Sigmoid colon (tissue), 4 donors: ENCODE data around the gene SCYGR2.

ENCODE experiments used
- POLR2A ChIP-seq, 2 donors: fragments of 450-650 bp; IDR thresholded peaks; one replicate each; pipeline ENCODE4 v1.6.1; 2016; ENCODE audit warnings: antibody characterized with exemption in 2 of 2, mild to moderate bottlenecking in 2 of 2, moderate library complexity in 2 of 2
- POLR2AphosphoS5 ChIP-seq, 4 donors: sonication (generic); formaldehyde crosslinking; IDR thresholded peaks; one replicate each; pipeline ENCODE4 v1.6.1; 2017; ENCODE audit warnings: antibody characterized with exemption in 4 of 4
- TF ChIP-seq, protein P1 (sequence below), 4 experiments: fragments of 450-650 bp in 3 of 4; fragments of 200-600 bp in 1 of 4; IDR thresholded peaks; one replicate each; pipeline ENCODE4 v1.5.1; 2016 to 2019; ENCODE audit warnings: antibody characterized with exemption in 4 of 4, mild to moderate bottlenecking in 3 of 4, moderate library complexity in 2 of 4

DNA sequence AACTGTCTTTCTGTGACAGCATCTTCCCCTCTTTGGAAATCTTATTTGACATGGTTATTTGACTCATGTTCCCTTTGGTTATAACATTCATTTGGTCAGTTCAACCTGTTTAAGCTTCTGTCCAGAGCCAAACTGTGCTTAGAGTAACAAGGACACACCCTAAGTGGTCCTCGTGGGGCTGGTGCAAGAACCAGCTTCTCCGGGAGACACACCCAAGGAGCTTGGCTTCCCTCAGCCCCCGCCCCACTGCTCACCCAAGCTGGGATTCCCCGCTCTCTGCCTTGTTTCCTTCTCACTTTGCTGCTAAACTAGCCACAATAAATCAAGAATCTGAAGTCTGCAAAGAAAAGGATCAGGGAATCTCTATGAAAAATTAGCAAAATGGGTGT, 14.6 kb downstream of the SCYGR2 start:
- TF ChIP-seq, protein P1, sequence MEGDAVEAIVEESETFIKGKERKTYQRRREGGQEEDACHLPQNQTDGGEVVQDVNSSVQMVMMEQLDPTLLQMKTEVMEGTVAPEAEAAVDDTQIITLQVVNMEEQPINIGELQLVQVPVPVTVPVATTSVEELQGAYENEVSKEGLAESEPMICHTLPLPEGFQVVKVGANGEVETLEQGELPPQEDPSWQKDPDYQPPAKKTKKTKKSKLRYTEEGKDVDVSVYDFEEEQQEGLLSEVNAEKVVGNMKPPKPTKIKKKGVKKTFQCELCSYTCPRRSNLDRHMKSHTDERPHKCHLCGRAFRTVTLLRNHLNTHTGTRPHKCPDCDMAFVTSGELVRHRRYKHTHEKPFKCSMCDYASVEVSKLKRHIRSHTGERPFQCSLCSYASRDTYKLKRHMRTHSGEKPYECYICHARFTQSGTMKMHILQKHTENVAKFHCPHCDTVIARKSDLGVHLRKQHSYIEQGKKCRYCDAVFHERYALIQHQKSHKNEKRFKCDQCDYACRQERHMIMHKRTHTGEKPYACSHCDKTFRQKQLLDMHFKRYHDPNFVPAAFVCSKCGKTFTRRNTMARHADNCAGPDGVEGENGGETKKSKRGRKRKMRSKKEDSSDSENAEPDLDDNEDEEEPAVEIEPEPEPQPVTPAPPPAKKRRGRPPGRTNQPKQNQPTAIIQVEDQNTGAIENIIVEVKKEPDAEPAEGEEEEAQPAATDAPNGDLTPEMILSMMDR (IDR thresholded peaks at IDR 0.05), result no peak
- no peak for TF ChIP-seq POLR2A (IDR thresholded peaks at IDR 0.05)
- no peak for TF ChIP-seq POLR2AphosphoS5 (IDR thresholded peaks at IDR 0.05)
